ENCODE data around the gene PDE1A. TPM values are rescaled to one million over a fixed set of nuclear protein-coding genes. Genes with fewer than 3 reads are reported as not detected.

The PDE1A gene
- total and polyA plus RNA-seq, 2 of the 4 experiments (the other 2 are of a cell fraction): 0.24 to 0.90 TPM

GRCh38 chr2:182220998-182221397 is 205.8 kb downstream of the PDE1A start:
- no TSS peak for BruUV-seq (replicated peaks)
- H2AFZ ChIP-seq (replicated peaks; ENCODE audit: low read length, poor library complexity): no peak overlapping the region
- intact Hi-C loops (cut with micrococcal nuclease): no loop called here

More at GRCh38 chr2:182220998-182221397, 205.8 kb downstream of the PDE1A start:
- H3K23ac ChIP-seq (ENCODE audit: low read depth, low read length): no peak overlapping the region
- H4K91ac ChIP-seq (ENCODE audit: insufficient read depth, low read depth, low read length): no peak overlapping the region
- no peak overlapping the region for H4K8ac ChIP-seq (ENCODE audit: low read depth in 2 of 2, low read length in 2 of 2)
- no peak overlapping the region for H2BK15ac ChIP-seq (ENCODE audit: low read depth, low read length)
- no peaks in the 10 kb centered on the region for H3K27me3 ChIP-seq (ENCODE audit: control insufficient read depth, insufficient read depth, low read length)
- no peaks in the 10 kb centered on the region for H3K9me1 ChIP-seq (ENCODE audit: insufficient read depth, low read length)
- H2BK120ac ChIP-seq (ENCODE audit: low read depth, low read length): no peak overlapping the region
- POLR2A ChIA-PET (ENCODE audit: unreplicated experiment): no interaction called here
- no peaks in the 10 kb centered on the region for H3K36me3 ChIP-seq (ENCODE audit: control insufficient read depth, insufficient read depth, low read length)
- no peak overlapping the region for H2AK5ac ChIP-seq (ENCODE audit: low read depth, low read length)
- in situ Hi-C loops (cut with MboI; ENCODE audit: low sequenced_read_pairs): no loop called here
- TF ChIP-seq SMC3 (IDR thresholded peaks at IDR 0.05; ENCODE audit: low read depth, low read length): no peak
- TF ChIP-seq NFE2L2 (IDR thresholded peaks at IDR 0.05; ENCODE audit: low read depth, low read length): no peak
- TF ChIP-seq BHLHE40 (IDR thresholded peaks at IDR 0.05; ENCODE audit: low read depth, low read length): no peak
- TF ChIP-seq MXI1 (IDR thresholded peaks at IDR 0.05; ENCODE audit: borderline replicate concordance, low read depth, low read length): no peak
- no peak for TF ChIP-seq POLR2A (IDR thresholded peaks at IDR 0.05; ENCODE audit: low read depth, low read length)
- no peak for TF ChIP-seq RAD21 (IDR thresholded peaks at IDR 0.05; ENCODE audit: low read length)
- TF ChIP-seq CHD1 (IDR thresholded peaks at IDR 0.05; ENCODE audit: low read depth, low read length): no peak
- TF ChIP-seq RCOR1 (IDR thresholded peaks at IDR 0.05; ENCODE audit: insufficient replicate concordance, low read length): no peak
- no peak for TF ChIP-seq MAZ (IDR thresholded peaks at IDR 0.05; ENCODE audit: borderline replicate concordance, low read depth, low read length)
- no peak for TF ChIP-seq ELK1 (IDR thresholded peaks at IDR 0.05; ENCODE audit: borderline replicate concordance, low read depth, low read length)
- TF ChIP-seq CEBPB (IDR thresholded peaks at IDR 0.05; ENCODE audit: low read depth, low read length): no peak
- no peak for TF ChIP-seq CTCF (conservative IDR thresholded peaks at IDR 0.05; ENCODE audit: low read depth, low read length)
- no peak for TF ChIP-seq MAFK (IDR thresholded peaks at IDR 0.05; ENCODE audit: low read depth, low read length)
- no peak for TF ChIP-seq FOS (IDR thresholded peaks at IDR 0.05; ENCODE audit: low read depth, low read length)
- no peak for TF ChIP-seq RFX5 (IDR thresholded peaks at IDR 0.05; ENCODE audit: low read depth, low read length)
- H3K79me1 ChIP-seq (ENCODE audit: low read depth in 1 of 2, low read length in 2 of 2): no peaks in the 10 kb centered on the region
- no peak overlapping the region for H3K9ac ChIP-seq (ENCODE audit: low read depth, low read length)
- H2AK9ac ChIP-seq (replicated peaks; ENCODE audit: low read depth, low read length, poor library complexity): no peak overlapping the region
- no peak overlapping the region for H2BK20ac ChIP-seq (ENCODE audit: low read depth, low read length)
- DNase-seq: no peak
- CTCF ChIA-PET: no interaction called here
- dilution Hi-C loops (cut with HindIII; ENCODE audit: low sequenced_read_pairs, unreplicated experiment): no loop called here
- H3K9me3 ChIP-seq (ENCODE audit: control insufficient read depth, insufficient read depth, low read length): no peaks in the 10 kb centered on the region
- no CpG with 5 or more reads among the region's 3 CpGs for WGBS, 2 experiments (ENCODE audit: extremely low coverage in 2 of 2, insufficient read length in 1 of 2)
- no peaks in the 10 kb centered on the region for H4K20me1 ChIP-seq (ENCODE audit: insufficient read depth, low read length)
- no peak overlapping the region for H3K18ac ChIP-seq (ENCODE audit: low read depth, low read length)
- no peak overlapping the region for H3K14ac ChIP-seq (replicated peaks; ENCODE audit: low read depth, low read length)
- no peak overlapping the region for H2BK5ac ChIP-seq (ENCODE audit: low read depth, low read length, poor library complexity, severe bottlenecking)
- H3K27ac ChIP-seq (ENCODE audit: insufficient read depth, low read length): no peak overlapping the region
- ATAC-seq (ENCODE audit: low read depth): no peak
- H3K4me3 ChIP-seq (ENCODE audit: insufficient read depth, low read depth, low read length): no peak overlapping the region
- H3K56ac ChIP-seq (ENCODE audit: extremely low read depth, insufficient read depth, low read length): no peak overlapping the region
- no peak overlapping the region for H3K4me2 ChIP-seq (ENCODE audit: low read depth, low read length)
- H3K4me1 ChIP-seq (ENCODE audit: control insufficient read depth, insufficient read depth, low read length): no peaks in the 10 kb centered on the region
- no peak overlapping the region for H3K4ac ChIP-seq (ENCODE audit: low read depth, low read length)
- H4K5ac ChIP-seq (ENCODE audit: low read depth, low read length): no peak overlapping the region
